A673 (cell line): ENCODE results near the gene TFAM. TPM values are rescaled to one million over a fixed set of nuclear protein-coding genes. Genes with fewer than 3 reads are reported as not detected.

Experiments used
- BruUV-seq: library from RNA; stranded (reverse); fragments of 400-500 nt; replicated peaks from 2 replicates; lab custom pipeline; 2021; lab: Mats Ljungman, UMichigan
- CTCF ChIA-PET: fragments of 300-600 bp; sonication (Branson Sonifier 250); formaldehyde crosslinking; loops from one replicate; lab custom pipeline; 2022; ENCODE audit warnings: antibody characterized with exemption; lab: Charles Lee
- POLR2A ChIA-PET: fragments of 300-600 bp; sonication (Branson Sonifier 250); formaldehyde crosslinking; loops from one replicate; lab custom pipeline; 2022; ENCODE audit warnings: antibody characterized with exemption; ENCODE audit not compliant: low non-redundant PET; lab: Charles Lee
- DNase-seq: peaks from one replicate; pipeline ENCODE4 v3.0.0-alpha.2; 2015; ENCODE audit warnings: low spot score
- H3K27ac ChIP-seq: fragments of 200-600 bp; sonication (generic); 2 replicates; pipeline ENCODE4 v1.5.1; 2016; ENCODE audit warnings: mixed run types, low read depth, mild to moderate bottlenecking, mixed read lengths, antibody characterized with exemption, low read length; ENCODE audit not compliant: poor library complexity, severe bottlenecking
- H3K27me3 ChIP-seq: fragments of 200-600 bp; sonication (generic); replicated peaks from 2 replicates; pipeline ENCODE4 v1.6.1; 2017; ENCODE audit warnings: mixed run types, low read depth, mild to moderate bottlenecking, mixed read lengths, antibody characterized with exemption, low read length; ENCODE audit not compliant: insufficient read depth, poor library complexity
- H3K36me3 ChIP-seq: fragments of 200-600 bp; sonication (generic); 2 replicates; pipeline ENCODE4 v1.6.1; 2016; ENCODE audit warnings: mixed run types, mild to moderate bottlenecking, mixed read lengths, antibody characterized with exemption, low read length; ENCODE audit not compliant: insufficient read depth, poor library complexity, severe bottlenecking
- H3K4me1 ChIP-seq: fragments of 200-600 bp; sonication (generic); 2 replicates; pipeline ENCODE4 v1.6.1; 2017; ENCODE audit warnings: mixed run types, mild to moderate bottlenecking, mixed read lengths, antibody characterized with exemption, low read length; ENCODE audit not compliant: insufficient read depth, poor library complexity, severe bottlenecking
- H3K4me3 ChIP-seq: fragments of 200-600 bp; sonication (generic); 2 replicates; pipeline ENCODE4 v1.5.1; 2016; ENCODE audit warnings: low read depth, mixed run types, mild to moderate bottlenecking, mixed read lengths, low read length; ENCODE audit not compliant: poor library complexity, severe bottlenecking
- H3K9me3 ChIP-seq: fragments of 200-600 bp; sonication (generic); 2 replicates; pipeline ENCODE4 v1.6.1; 2016; ENCODE audit warnings: mixed run types, low read depth, mild to moderate bottlenecking, mixed read lengths, antibody characterized with exemption, low read length; ENCODE audit not compliant: poor library complexity, severe bottlenecking
- EZH2 ChIP-seq: fragments of 200-600 bp; sonication (generic); IDR thresholded peaks from 2 replicates; pipeline ENCODE4 v1.6.1; 2017; ENCODE audit warnings: borderline replicate concordance, low read depth, mild to moderate bottlenecking, mixed read lengths, antibody characterized with exemption, low read length; ENCODE audit not compliant: poor library complexity, severe bottlenecking
- intact Hi-C: fragments of 100-400 bp; cut with micrococcal nuclease; formaldehyde crosslinking; loops from one replicate; pipeline ENCODE4 v1.10.0; 2022; ENCODE audit not compliant: unreplicated experiment
- total RNA-seq: library from RNA; stranded (reverse); gene quantifications from 2 replicates; pipeline ENCODE4 v1.2.3, GENCODE V29; 2021
- TF ChIP-seq, protein P1 (sequence below): fragments of 300-800, 200-600 bp; sonication (generic); conservative IDR thresholded peaks from 2 replicates; pipeline ENCODE4 v1.5.1; 2017; ENCODE audit warnings: low read depth, mild to moderate bottlenecking, antibody characterized with exemption, low read length, moderate library complexity, mixed read lengths

The TFAM gene
- total RNA-seq, 1 experiment from 2014 or later: 113 TPM

DNA sequence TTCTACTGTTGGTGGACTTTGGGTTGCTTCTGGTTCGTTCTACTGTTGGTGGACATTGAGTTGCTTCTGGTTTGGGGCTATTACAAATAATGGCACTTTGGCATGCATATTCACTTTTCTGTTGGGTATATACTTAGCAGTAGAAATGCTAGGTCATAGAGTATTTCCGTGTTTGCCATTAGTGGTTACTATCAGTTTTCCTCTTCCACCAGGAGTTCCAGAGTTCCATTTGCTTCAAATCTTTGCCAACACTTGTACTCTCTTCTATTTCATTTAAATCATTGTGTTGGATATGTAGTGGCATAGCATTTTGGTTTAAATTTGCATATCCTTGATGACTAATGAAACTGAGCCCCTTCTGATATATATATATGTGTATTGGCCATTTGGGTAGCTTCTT lies 35.2 kb upstream of the TFAM start:
- Histone ChIP-seq H3K4me3 (no peak overlapping the region), H3K27me3 (no peaks in the 10 kb centered on the region), H3K4me1 (peaks cover 31% of the 10 kb centered on the region), H3K36me3 (no peaks in the 10 kb centered on the region), H3K27ac (no peak overlapping the region), H3K9me3 (no peaks in the 10 kb centered on the region)
- no TSS peak for BruUV-seq
- intact Hi-C loops: no loop called here
- POLR2A ChIA-PET: no interaction called here
- CTCF ChIA-PET: no interaction called here
- no peak for DNase-seq
- TF ChIP-seq EZH2: no peak
- TF ChIP-seq, protein P1, sequence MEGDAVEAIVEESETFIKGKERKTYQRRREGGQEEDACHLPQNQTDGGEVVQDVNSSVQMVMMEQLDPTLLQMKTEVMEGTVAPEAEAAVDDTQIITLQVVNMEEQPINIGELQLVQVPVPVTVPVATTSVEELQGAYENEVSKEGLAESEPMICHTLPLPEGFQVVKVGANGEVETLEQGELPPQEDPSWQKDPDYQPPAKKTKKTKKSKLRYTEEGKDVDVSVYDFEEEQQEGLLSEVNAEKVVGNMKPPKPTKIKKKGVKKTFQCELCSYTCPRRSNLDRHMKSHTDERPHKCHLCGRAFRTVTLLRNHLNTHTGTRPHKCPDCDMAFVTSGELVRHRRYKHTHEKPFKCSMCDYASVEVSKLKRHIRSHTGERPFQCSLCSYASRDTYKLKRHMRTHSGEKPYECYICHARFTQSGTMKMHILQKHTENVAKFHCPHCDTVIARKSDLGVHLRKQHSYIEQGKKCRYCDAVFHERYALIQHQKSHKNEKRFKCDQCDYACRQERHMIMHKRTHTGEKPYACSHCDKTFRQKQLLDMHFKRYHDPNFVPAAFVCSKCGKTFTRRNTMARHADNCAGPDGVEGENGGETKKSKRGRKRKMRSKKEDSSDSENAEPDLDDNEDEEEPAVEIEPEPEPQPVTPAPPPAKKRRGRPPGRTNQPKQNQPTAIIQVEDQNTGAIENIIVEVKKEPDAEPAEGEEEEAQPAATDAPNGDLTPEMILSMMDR: no peak

DNA sequence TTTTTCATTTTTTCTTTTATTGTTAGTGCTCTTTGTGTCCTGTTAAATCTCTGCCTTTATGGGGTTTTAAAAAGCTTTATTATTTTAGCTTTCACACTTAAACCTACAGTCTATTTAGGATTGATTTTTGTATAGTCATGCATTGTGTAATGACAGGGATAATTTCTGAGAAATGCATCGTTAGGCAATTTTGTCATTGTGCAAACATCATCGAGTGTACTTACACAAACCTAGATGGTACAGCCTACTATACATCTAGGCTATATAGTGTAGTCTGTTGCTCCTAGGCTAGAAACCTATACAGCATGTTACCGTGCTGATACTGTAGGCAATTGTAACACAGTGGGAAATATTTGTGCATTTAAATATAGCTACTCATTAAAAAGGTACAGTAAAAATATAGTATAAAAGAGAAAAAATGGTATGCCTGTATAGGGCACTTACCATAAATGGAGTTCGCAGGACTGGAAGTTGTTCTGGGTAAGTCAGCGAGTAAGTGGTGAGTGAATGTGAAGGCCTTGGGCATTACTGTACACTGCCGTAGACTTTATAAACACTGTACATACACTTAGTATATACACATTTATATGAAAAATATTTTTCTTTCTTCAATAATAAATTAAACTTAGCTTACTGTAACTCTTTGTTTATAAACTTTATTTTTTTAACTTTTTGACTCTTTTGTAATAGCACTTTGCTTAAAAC lies 34.4 kb upstream of the TFAM start:
- TF ChIP-seq EZH2: no peak
- TF ChIP-seq, protein P1: no peak
- ChIA-PET CTCF (no interaction called here), POLR2A (no interaction called here)
- no peaks in the 10 kb centered on the region for H3K36me3 ChIP-seq
- no peaks in the 10 kb centered on the region for H3K27me3 ChIP-seq
- DNase-seq: no peak
- H3K4me1 ChIP-seq: peaks cover 39% of the 10 kb centered on the region
- no peaks in the 10 kb centered on the region for H3K9me3 ChIP-seq
- BruUV-seq: no TSS peak
- no peak overlapping the region for H3K4me3 ChIP-seq
- H3K27ac ChIP-seq: no peak overlapping the region
- intact Hi-C loops: no loop called here

- no peak for TF ChIP-seq EZH2
- TF ChIP-seq, protein P1: no peak
- ChIA-PET CTCF (no interaction called here), POLR2A (no interaction called here)
- Histone ChIP-seq H3K4me1 (peaks cover 50% of the 10 kb centered on the region), H3K27me3 (no peaks in the 10 kb centered on the region), H3K9me3 (no peaks in the 10 kb centered on the region), H3K4me3 (no peak overlapping the region), H3K36me3 (no peaks in the 10 kb centered on the region), H3K27ac (no peak overlapping the region)
- no peak for DNase-seq
- no TSS peak for BruUV-seq
- intact Hi-C loops: no loop called here
Measured at GRCh38 chr10:58351616-58352578, 33.3 kb upstream of the TFAM start.
